Astrocyte of the hippocampus (primary cell): Measurements from ENCODE around the gene TP73.

ENCODE experiments used
- DNase-seq: peaks from one replicate; pipeline ENCODE4 v3.0.0; 2011; ENCODE audit warnings: low read depth, low spot score

Gene TP73

GRCh38 chr1:3687504-3687903 lies 35.2 kb downstream of the TP73 start:
- DNase-seq: no peak

DNA sequence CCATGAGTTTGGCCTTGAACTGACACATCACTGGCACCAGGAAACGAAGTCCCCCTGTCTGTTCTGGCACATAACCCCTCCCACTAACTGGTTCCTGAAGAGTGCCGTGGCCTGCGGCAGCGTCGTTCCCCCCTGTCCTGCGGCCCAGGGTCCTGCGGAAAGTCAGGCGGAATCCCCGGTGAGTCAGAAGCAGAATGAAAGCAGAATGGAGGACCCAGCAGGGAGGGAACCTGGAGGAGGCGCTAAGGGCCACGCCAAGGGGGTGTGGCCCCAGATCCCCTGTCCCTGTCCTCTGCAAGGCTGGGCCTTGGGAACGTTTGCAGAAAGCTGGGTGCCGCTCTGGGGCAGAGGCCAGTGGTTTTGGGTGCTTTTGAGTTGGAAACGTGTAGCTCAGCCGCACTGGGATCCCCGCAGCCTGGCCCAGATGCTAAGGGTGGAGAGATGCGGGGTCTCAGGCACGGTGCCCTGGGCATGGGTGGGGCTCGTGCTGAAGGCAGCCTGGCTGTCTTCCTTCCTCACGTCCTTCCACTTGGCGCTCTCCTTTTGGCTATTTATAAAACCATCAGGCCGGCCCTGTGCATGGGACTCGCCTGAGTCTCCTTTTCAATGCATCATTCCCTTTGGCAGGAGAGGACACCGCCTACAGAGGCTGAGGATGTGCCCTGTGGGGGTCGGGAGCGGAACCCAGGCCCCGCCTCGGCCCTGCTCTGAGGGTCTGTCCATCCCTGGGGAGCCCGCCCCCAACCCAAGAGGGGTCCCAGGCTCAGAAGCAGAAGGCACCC lies 36.2 kb downstream of the TP73 start:
- DNase-seq: peak; percentile 26

DNA sequence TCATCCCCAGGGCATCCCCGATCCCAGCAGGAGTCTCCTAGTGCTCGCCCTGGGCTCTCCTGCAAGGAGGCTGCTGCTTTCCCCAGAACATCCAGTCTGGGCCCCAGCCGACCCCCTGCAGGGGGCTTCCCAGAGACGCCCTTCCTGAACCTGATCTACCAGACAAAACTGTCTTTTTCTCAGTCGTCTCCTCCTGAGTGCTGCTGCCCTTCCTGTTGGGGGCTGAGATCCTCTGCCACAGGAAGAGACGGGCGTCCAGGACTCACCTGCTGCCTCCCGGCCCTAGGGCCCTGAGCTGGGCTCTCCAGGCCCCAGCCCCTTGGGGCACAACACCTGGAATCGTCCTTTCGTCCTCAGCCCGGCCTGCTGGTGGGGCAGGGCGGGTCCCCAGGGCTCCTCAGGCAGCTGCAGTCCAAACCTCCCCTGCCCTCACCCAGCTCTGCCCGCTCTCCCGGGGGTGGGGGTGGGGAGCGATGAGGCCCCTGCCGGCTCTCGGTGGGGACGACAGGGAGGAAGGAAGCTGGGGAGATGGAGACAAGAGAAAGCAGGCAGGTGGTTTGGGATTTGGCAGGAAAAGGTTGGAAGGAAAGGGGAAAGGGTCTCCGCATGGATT lies 36.9 kb downstream of the TP73 start:
- DNase-seq: no peak

GRCh38 chr1:3690282-3691065 lies 38.2 kb downstream of the TP73 start:
- DNase-seq: no peak

- no peak for DNase-seq
Measured at GRCh38 chr1:3691421-3692204, 39.3 kb downstream of the TP73 start.

DNA sequence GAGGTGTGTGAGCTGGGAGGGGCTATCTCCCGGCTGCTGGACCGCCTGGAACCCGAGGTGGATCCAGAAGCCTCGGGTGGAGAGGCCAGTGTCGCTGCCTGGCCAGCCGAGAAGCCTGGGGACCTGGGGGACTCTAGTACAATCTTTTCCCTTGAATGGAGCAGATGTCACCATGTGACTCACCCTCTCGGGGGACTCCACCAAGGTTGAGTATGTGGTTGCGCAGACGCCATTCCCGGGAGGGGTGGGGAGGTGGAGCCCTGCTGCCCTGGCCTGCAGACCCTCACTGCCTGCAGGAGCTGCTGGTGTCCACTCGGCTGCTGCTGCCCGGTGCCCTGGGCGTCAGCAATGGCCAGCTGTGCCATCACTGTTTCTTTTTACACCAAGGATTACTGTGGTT lies 40.3 kb downstream of the TP73 start:
- DNase-seq: no peak

DNA sequence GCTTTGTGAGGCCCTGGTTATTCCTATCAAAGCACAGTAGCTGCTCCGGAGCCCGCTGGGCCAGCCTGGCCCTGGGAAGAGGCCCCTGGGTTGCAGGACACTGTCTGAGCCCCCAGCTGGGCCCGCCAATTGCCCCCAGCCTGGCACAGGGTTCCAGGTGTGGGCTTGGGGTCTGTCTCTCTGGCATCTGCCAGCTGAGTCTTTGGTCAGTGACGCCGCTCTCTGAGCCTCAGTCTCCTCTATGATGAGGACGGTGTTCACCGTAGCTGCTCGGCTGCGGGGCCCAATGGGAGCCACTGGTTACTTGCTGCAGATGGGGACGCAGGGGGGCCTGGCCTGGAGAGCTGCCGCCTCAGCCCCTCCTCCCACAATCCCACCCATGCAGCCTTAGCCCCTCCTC lies 41.0 kb downstream of the TP73 start:
- DNase-seq: no peak

GRCh38 chr1:3695326-3696217 lies 43.3 kb downstream of the TP73 start:
- DNase-seq: peak; percentile 62

DNA sequence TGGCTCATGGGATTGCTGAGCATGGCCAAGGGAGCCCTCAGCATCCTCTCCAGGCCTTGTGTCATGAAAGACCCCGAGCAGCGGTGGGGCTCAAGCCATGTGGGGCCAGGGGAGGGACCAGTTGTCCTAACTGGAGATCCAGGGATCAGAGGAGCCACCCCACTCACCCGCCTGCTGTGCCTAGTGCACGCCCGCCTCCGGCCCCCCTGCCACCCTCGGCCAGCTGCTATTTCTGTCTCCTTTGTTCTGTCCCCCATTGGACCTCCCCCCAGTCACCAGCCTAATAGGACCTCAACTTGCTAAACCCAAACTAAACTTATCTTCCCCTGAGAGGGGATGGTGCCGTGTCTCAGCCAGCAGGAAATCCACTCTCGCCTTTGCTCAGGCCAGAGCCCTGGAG lies 44.4 kb downstream of the TP73 start:
- no peak for DNase-seq

DNA sequence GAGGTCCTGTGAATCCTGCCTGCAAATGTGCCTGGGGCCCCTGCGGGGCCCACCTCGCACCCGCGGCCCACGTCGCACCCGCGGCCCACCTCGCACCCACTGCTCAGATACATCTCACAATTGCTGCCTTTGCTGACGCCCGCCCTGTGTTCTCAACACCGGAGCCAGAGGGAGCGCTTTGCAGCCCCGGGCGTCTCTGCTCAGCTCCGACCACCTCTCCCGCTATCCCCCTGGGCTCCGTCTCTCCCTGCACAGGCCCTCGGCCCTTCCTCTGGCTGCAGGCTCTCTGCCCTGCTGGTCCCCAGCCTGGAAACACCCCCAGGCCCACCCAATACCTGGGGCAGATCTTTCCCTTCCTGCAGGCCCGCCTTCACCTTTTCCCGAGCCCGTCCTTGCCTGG lies 44.8 kb downstream of the TP73 start:
- DNase-seq: no peak

DNA sequence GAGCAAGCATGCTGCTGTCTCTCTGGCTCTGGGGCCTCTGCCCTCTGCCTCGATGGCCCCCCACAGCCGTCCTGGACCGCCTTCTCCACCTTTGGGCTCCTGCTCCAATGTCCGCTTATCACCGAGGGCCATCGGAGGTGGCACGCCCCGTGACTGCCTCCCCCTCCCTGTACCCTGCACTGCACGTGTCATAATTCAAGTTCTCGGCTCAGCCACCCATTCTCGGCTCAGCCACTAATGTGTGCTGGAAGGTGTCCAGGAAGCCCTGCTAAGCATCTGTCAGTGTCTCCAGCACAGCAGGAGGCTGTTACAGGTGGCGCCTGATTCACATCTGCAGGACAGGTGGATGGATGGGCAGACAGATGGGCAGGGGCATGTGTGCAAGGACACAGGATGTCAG lies 45.5 kb downstream of the TP73 start:
- DNase-seq: no peak

DNA sequence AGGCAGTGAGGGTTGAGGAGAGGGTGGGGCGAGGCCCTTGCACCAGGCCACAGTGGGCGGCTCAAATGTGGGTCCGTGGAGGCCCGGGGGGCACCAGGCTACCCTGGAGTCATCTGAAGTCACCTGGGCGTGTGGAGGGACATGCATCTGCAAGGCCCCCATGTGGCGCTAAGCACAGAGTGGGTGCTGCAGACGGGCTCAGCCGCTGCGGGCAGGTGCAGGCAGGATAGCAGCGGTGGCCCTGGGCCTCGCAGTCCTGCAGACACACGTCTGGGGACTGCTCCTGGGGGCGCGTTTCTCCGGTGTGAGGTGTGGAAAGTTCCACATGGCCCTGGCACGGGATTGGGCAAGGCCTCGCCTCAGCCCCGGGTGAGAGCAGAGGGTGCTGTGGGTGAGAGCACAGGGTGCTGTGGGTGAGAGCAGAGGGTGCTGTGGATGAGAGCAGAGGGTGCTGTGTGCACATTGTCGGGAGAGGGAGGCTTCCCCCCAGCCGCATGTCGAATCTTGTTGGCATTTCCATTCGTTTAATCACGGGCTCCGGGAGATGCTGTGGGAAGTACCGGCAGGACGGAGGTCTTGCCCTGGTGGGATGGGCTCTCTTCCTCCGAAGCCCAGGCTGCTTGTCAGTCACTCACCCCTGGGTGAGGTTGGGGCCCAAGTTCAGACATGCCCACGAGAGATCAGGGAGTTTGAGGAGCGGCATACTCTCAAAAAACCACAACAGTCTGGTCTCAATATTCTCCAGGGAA lies 46.5 kb downstream of the TP73 start:
- no peak for DNase-seq

DNA sequence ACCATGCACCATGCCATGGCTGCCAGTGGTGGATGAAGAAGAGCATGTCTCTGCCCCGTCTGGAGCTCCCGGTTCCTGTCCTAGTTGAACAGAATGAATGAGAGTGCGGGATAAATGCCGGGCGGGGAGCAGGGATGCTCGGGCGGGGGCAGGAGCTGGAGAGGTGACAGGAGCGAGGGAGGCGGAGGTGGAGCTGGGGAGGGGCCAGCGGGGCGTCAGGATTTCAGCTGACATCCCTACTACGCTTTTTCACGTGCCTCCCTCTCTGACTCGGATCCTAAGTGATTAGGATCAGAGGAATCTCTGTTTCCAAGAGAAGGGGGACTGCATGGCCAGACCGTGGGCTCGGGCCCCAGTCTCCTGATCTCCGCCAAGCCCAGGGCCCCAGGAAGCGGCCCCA lies 47.3 kb downstream of the TP73 start:
- no peak for DNase-seq

GRCh38 chr1:3700631-3701030 lies 48.3 kb downstream of the TP73 start:
- DNase-seq: no peak

- no peak for DNase-seq
Measured at GRCh38 chr1:3702528-3702927, 50.2 kb downstream of the TP73 start.

GRCh38 chr1:3702990-3703728 lies 50.8 kb downstream of the TP73 start:
- DNase-seq: no peak

- no peak for DNase-seq
Measured at GRCh38 chr1:3703786-3704371, 51.6 kb downstream of the TP73 start.

DNA sequence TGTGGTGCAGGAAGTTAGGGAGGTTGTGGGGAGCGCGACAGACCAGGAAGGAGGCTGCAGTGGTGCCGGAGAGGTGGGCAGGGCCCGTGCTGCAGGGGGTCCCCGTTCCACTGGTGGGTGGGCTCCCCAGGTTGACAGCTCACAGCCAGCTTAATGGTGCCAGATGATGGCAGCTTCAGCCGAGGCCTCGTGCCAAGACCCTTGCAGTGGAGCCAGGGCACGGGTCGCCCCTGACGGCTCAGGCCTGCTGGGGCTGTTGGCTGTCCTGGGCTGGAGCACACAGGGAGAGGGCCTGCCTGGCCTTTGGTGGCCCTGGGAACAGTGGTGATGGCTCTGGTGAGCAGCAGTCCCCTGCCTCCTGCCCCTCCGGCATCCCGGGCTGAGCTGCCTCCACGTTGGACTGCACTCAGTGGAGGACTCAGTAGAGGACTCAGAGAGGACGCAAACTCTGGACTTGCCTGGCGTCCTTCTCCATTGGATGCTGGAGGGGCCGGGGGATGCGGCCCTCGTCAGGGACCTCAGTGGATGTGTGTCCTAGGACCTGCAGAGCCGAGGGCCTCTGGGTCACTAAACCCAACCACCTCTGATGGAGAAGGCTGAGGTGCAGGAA lies 53.1 kb downstream of the TP73 start:
- no peak for DNase-seq
